Non-pigmented ciliary epithelial cell (primary cell): ENCODE results near the gene SLC35G2.
"Not testable (repeated sequence)": the region's sequence is repeated elsewhere in the genome, so short reads cannot be mapped to it uniquely, and the experiment has no call there.

Experiments used
- DNase-seq: peaks from one replicate; pipeline ENCODE4 v3.0.0-alpha.2; 2010; ENCODE audit warnings: low read depth

SLC35G2 gene

DNA sequence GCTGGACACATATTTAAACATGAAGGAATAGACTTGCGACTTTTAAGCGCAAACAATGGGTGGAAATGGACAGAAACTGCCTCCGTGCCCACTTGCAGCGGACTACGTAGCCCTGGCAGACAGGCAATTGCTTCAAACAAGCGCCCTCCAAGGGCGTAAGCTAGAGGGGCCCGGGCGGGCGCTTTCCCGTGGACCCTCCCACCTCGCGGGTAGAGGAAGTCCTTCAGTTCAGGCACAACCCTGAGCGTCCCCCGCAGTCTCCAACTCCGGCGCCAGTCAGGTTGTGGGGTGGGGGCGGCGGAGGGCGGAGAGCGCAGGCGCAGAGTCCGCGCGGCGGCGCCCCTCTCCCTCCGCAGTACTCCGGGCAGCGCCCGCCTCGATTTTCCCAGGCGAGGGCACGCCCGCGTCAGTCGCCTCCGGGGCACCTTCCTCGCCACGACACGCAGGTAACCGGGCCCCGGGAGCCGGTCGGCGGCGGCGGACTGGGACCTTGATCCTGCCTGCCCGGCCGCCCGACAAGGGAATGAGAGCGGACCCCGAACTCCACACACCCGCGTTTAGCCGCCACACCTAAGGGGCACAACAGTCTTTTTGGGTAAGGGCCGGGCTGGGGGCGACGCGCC lies at the start of gene SLC35G2:
Gene SLC35G2, plus strand, starts transcription at position 358 of the 623 bp plus-strand sequence. CDS start 35,335 bp downstream, outside the sequence.
- DNase-seq: no peak

DNA sequence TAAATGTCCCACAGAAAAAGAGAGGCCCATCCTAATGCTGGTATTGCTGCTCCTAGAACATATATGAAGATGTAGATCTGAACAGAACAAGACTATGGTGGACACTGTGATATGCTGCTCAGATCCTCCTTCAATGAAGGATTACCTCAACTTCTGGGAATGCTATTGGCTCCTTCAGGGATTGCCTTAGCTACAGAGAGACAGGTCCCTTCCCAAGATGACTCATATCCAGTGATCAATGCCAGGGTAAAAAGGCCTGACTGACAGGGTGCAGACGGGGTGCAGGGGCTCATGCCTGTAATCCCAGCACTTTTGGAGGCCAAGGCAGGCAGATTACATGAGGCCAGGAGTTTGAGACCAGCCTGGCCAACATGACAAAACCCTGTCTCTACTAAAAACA lies 46.2 kb upstream of the SLC35G2 start:
- no peak for DNase-seq

- DNase-seq: no peak
Measured at GRCh38 chr3:136778865-136779264, 40.1 kb upstream of the SLC35G2 start.

DNA sequence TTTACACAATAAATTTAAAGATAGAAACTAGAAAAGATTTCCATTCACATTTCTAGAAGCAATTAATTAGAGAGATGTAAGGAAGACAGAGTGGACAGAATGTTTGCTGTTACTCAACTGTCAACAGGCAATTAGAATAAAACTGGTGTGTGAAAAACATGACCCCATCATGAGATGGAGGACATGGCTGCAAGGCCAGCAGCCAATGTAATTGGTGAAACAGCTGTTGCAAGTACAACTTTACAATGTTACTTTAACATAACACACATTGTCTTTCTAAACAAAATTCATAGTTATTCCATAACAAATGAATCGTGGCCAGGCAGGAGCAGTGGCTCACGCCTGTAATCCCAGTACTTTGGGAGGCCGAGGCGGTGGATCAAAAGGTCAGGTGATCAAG lies 38.2 kb upstream of the SLC35G2 start:
- no peak for DNase-seq

GRCh38 chr3:136783708-136784191 lies 35.2 kb upstream of the SLC35G2 start:
- DNase-seq: no peak

DNA sequence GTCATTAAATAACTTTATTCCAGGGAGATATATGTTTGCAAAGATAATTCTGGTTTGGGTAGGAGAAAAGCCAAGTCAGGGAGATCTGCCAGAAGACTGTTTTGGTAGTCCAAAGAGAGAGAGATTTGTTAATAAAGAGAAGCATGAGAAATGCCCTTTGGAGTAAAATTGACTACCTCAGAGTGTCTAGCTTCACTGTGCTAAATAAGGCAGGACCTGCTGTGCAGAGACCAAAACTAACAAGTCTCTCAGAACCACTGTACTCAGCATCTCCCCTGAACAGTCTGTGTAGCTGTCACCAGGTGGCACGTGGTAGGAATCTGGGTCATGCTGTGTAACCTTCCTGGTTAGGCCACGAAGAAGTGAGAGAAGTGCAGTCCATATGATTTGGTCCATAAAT lies 31.6 kb upstream of the SLC35G2 start:
- no peak for DNase-seq

DNA sequence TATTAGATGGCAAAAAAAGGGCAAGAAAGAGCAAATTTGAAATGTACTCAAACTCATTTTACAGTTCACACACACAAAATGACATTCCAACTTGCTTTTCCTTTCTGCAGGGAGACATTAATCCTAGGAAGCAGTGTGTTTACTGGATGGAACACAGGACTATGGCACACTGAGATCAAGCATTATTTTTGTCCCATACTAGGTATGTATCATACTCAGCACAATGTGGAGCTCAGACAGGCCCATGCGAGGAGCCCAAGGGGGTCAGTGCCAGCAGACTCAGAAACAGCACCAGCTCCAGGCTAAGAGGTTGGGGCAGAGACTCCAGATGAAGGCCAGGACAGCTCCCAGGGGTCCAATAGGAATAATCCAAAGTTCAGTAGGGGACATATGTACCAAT lies 30.8 kb upstream of the SLC35G2 start:
- no peak for DNase-seq

GRCh38 chr3:136789976-136790375 lies 28.9 kb upstream of the SLC35G2 start:
- no peak for DNase-seq

GRCh38 chr3:136790786-136791185 lies 28.1 kb upstream of the SLC35G2 start:
- no peak for DNase-seq

DNA sequence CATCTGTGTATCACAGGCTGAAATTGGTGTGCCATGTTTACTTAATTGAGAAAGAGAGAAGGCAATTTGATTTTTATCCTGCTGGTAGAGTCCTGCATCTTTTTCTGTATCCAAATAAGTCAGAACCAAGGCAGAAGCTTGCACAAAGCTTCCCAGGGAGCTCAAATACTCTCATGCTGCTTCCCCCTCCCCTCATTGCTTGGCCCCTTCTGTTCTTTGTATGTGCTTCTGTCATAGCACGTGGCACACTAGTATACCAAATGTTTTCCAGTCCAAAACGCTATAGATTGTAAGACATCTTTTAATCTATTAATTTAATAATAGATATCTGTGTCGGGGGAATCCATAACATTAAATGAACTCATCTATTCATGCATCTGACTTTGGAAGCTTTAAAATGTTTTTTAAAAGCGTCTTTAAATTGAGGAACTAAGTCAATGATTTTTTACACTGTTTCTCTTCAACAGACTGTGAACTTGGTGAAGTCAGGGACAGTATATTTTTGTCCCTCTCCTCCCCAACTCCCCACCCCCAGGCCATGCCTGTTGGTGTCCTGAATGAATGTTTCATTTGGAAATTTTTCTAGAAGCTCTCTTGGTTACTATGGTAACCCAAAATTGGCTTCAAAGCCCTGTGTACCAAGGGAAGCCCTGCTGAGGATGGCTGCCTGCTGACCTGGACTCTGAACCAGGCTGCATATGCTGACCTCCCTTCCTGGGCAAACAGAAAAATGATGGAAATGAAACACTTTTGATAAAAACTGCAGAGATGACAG lies 26.2 kb upstream of the SLC35G2 start:
- no peak for DNase-seq

GRCh38 chr3:136801146-136801545 lies 17.8 kb upstream of the SLC35G2 start:
- DNase-seq: not testable (repeated sequence)

DNA sequence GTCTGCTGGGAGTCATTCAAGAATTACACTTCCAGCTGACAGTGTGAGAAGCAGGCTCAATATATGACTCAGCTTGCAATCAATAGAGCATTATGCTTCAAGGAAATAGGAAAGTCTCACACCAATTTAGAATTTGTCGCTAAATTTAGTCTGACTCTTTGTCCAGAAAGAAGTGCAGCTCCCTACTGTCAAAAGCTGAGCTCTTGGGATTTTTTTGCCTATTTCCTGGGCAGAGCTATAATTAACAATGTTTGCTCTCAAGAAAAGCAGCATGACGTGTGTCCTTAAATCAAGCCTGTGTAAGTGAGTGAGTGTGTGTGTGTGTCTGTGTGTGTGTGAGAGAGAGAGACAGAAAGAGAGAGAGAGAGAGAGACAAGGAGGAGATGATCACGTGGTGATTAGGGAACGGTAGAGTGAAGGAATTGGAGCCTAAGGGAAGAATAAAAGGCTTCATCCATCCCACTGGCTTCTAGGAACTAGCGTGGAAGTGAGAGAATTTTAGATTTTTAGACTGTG lies 16.4 kb upstream of the SLC35G2 start:
- no peak for DNase-seq

DNA sequence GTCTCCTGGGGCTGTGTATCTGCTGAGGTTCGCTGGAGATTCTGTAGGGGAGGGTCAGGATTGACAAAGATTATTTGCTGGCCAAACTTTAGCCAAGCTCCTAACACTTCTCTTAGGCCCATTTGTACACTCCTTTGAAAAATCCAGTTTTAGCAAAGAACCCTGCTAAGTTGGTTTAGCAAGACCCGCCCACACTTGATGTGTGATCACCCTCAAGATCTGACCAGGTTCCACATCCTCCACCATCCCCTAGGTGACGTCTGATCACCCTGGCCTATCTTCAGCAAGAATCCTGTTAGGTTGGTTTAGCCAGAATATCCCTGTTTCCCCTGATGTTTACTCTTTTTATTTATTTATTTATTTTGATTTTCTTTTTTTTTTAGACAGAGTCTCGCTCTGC lies 14.8 kb upstream of the SLC35G2 start:
- DNase-seq: no peak

DNA sequence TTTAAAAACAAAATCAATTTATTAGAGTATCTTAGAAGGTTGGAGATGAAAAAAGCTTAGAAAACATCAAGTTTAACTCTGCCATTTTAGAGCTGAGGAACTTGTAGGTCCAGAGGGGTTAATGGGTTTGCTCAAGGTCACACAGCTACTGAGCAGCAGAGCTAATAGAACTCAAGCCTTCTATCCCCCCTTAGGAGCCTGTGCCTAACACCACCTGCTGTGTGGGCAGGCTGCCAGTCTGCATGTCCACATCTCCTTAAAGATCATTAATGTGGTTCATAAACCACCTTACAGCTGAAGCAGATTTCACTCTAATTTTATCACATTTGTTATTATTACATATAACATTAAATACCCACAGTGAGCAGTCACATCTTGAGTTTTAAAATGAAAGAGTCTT lies 14.1 kb upstream of the SLC35G2 start:
- no peak for DNase-seq

DNA sequence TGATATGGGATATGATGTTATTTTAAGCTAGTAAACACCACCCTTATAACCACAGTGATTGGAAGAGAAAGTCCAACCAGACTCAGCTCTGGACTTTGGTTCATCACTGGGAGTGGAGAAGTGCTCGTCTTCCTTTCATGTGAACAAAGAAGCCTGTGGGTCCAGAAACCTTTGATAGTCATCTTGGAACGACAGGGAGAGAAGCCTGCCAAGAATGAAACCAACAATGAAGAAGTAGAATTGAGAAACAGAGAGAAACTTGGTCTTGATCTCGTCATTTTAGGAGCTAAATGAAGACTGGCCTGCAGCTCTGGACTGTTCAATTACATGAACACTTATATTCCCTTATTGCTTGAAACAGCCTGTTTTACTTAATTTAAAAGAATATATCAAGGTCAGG lies 13.1 kb upstream of the SLC35G2 start:
- no peak for DNase-seq

DNA sequence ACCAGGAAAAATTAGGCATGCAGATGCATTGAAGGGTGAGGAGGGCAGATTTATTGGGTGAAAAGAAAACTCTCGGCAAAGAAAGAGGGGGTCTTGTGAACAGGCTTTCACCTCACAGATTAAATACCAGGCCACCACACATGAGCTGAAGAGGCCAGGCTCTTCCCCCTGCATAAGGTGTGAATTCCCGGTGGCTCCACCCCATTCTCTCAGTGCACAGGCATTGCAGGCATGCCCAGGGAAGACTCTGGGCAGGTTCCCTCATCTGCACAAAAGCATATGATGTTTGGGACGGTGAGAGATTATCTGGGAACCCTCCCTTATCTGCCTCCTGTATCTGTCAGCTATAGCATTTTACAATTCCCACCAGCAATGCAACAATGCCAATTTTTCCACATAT lies 7.2 kb upstream of the SLC35G2 start:
- no peak for DNase-seq

GRCh38 chr3:136817448-136817847 lies 1.5 kb upstream of the SLC35G2 start:
- no peak for DNase-seq

GRCh38 chr3:136818191-136818768 lies 646 bp upstream of the SLC35G2 start:
- peak; percentile 71 for DNase-seq

- DNase-seq: no peak
Measured at GRCh38 chr3:136819392-136819730, 435 bp downstream of the SLC35G2 start.

GRCh38 chr3:136819731-136820679 lies 1.1 kb downstream of the SLC35G2 start:
- no peak for DNase-seq

DNA sequence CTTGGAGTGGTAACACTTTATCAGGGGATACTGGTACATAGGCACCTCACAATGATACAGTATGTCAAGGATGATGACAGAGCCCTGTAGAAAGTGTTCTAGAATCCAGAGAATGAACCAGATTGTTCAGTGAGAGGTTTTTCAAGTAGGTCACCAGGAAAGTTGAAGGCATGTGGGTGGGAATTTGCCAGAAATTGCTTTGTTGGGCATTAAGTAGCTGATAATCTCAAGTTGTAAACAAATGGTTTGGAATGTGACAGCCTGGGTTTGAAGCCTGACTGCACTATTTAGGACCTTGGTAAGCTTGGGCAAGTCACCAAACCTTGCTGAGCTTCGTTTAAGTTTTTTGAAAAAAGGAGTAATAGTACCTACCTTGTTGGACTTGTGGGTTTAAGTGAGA lies 12.5 kb downstream of the SLC35G2 start:
- DNase-seq: no peak
